GM18508 (cell line): ENCODE results near the gene CNOT3.
"Not testable (repeated sequence)": the region's sequence is repeated elsewhere in the genome, so short reads cannot be mapped to it uniquely, and the experiment has no call there.

Source experiments
- ATAC-seq: cut with Tn5 transposase; IDR thresholded peaks from one replicate; pipeline ENCODE4 v1.9.1; 2021; ENCODE audit warnings: moderate number of reproducible peaks; ENCODE audit not compliant: insufficient read depth, unreplicated experiment

Gene CNOT3

GRCh38 chr19:54189735-54190502, 52.4 kb downstream of the CNOT3 start:
- ATAC-seq = peak; percentile 47

- ATAC-seq = peak; percentile 31
Measured at GRCh38 chr19:54190503-54191010, 53.0 kb downstream of the CNOT3 start.

- peak; percentile 5 for ATAC-seq
Measured at GRCh38 chr19:54191011-54191810, 53.6 kb downstream of the CNOT3 start, which contains the start of gene TSEN34. Gene TSEN34 (plus strand): TSS chr19:54191308. CDS start chr19:54191365, 57 bp downstream.

GRCh38 chr19:54191811-54192453, 54.4 kb downstream of the CNOT3 start:
- ATAC-seq = no peak

GRCh38 chr19:54193011-54193410, 55.4 kb downstream of the CNOT3 start:
- no peak for ATAC-seq

GRCh38 chr19:54194463-54194862, 56.9 kb downstream of the CNOT3 start:
- not testable (repeated sequence) for ATAC-seq

- ATAC-seq = no peak
Measured at GRCh38 chr19:54196536-54196935, 59.0 kb downstream of the CNOT3 start.

GRCh38 chr19:54197121-54197520, 59.6 kb downstream of the CNOT3 start:
- no peak for ATAC-seq

GRCh38 chr19:54199401-54199800, 61.8 kb downstream of the CNOT3 start:
- no peak for ATAC-seq

- peak; percentile 5 for ATAC-seq
Measured at GRCh38 chr19:54201172-54201701, 63.7 kb downstream of the CNOT3 start.

GRCh38 chr19:54201980-54202379, 64.4 kb downstream of the CNOT3 start:
- no peak for ATAC-seq

GRCh38 chr19:54203151-54203611, 65.6 kb downstream of the CNOT3 start:
- ATAC-seq = no peak

- no peak for ATAC-seq
Measured at GRCh38 chr19:54204767-54205468, 67.4 kb downstream of the CNOT3 start.
